Measurements from ENCODE around the gene COL9A3. TPM values are rescaled to one million over a fixed set of nuclear protein-coding genes. Genes with fewer than 3 reads are reported as not detected.

The COL9A3 gene
- total RNA-seq, 1 donor from 2014 or later, result 10.5 TPM

GRCh38 chr20:62799459-62799858 lies 17.4 kb upstream of the COL9A3 start:
- Mint-ChIP-seq H3K27me3 (ENCODE audit: insufficient read depth, low read depth) (peaks cover 16% of the 10 kb centered on the region), H3K9me3 (no peaks in the 10 kb centered on the region), H3K4me3 (no peak overlapping the region), H3K4me1 (peaks cover 29% of the 10 kb centered on the region), H3K27ac (no peak overlapping the region), H3K36me3 (peaks cover 16% of the 10 kb centered on the region)
- Histone ChIP-seq H3K4me3 (no peak overlapping the region), H3K4me2 (no peak overlapping the region), H3K4me1 (peaks cover 14% of the 10 kb centered on the region), H3K27me3 (peaks cover 34% of the 10 kb centered on the region), H3F3A (ENCODE audit: low read depth) (peaks cover 46% of the 10 kb centered on the region), H2AFZ (replicated peaks) (no peak overlapping the region), H3K9me3 (ENCODE audit: low read depth) (no peaks in the 10 kb centered on the region), H3K27ac (no peak overlapping the region), H3K79me2 (ENCODE audit: low read depth) (no peaks in the 10 kb centered on the region), H3K9ac (no peak overlapping the region), H4K20me1 (ENCODE audit: low read depth) (peaks cover 14% of the 10 kb centered on the region), H3K36me3 (no peaks in the 10 kb centered on the region)
- no peak for DNase-seq (ENCODE audit: low spot score)
- TF ChIP-seq EZH2 (IDR thresholded peaks at IDR 0.05), result no peak
- TF ChIP-seq CTCF (IDR thresholded peaks at IDR 0.05), result no peak
- TF ChIP-seq EZH2phosphoT487 (IDR thresholded peaks at IDR 0.05), result no peak

GRCh38 chr20:62799873-62800272 lies 17.0 kb upstream of the COL9A3 start:
- H3K27ac Mint-ChIP-seq, result no peak overlapping the region
- Histone ChIP-seq H3K4me1 (peaks cover 9% of the 10 kb centered on the region), H2AFZ (replicated peaks) (no peak overlapping the region), H3K27ac (no peak overlapping the region), H3F3A (ENCODE audit: low read depth) (peaks cover 42% of the 10 kb centered on the region), H3K9ac (no peak overlapping the region), H3K4me2 (no peak overlapping the region), H3K4me3 (no peak overlapping the region), H3K9me3 (ENCODE audit: low read depth) (no peaks in the 10 kb centered on the region), H3K36me3 (no peaks in the 10 kb centered on the region), H3K27me3 (peaks cover 34% of the 10 kb centered on the region), H3K79me2 (ENCODE audit: low read depth) (no peaks in the 10 kb centered on the region), H4K20me1 (ENCODE audit: low read depth) (peaks cover 10% of the 10 kb centered on the region)
- no peak for DNase-seq (ENCODE audit: low spot score)
- H3K36me3 Mint-ChIP-seq, result peaks cover 16% of the 10 kb centered on the region
- no peaks in the 10 kb centered on the region for H3K9me3 Mint-ChIP-seq
- H3K27me3 Mint-ChIP-seq (ENCODE audit: insufficient read depth, low read depth), result peaks cover 16% of the 10 kb centered on the region
- peaks cover 29% of the 10 kb centered on the region for H3K4me1 Mint-ChIP-seq
- no peak for TF ChIP-seq CTCF (IDR thresholded peaks at IDR 0.05)
- TF ChIP-seq EZH2phosphoT487 (IDR thresholded peaks at IDR 0.05), result no peak
- TF ChIP-seq EZH2 (IDR thresholded peaks at IDR 0.05), result no peak
- no peak overlapping the region for H3K4me3 Mint-ChIP-seq

GRCh38 chr20:62800314-62801259 lies 16.3 kb upstream of the COL9A3 start:
- Histone ChIP-seq H3K36me3 (no peaks in the 10 kb centered on the region), H3K27ac (no peak overlapping the region), H3K4me1 (peaks cover 5% of the 10 kb centered on the region), H3K27me3 (peaks cover 29% of the 10 kb centered on the region), H3K9ac (no peak overlapping the region), H4K20me1 (ENCODE audit: low read depth) (peaks cover 11% of the 10 kb centered on the region), H3K79me2 (ENCODE audit: low read depth) (no peaks in the 10 kb centered on the region), H3K4me3 (no peak overlapping the region), H3K4me2 (no peak overlapping the region), H2AFZ (replicated peaks) (no peak overlapping the region), H3K9me3 (ENCODE audit: low read depth) (no peaks in the 10 kb centered on the region), H3F3A (ENCODE audit: low read depth) (peaks cover 39% of the 10 kb centered on the region)
- peaks cover 16% of the 10 kb centered on the region for H3K36me3 Mint-ChIP-seq
- no peak overlapping the region for H3K4me3 Mint-ChIP-seq
- H3K27me3 Mint-ChIP-seq (ENCODE audit: insufficient read depth, low read depth), result peaks cover 16% of the 10 kb centered on the region
- H3K9me3 Mint-ChIP-seq, result no peaks in the 10 kb centered on the region
- no peak for DNase-seq (ENCODE audit: low spot score)
- peaks cover 29% of the 10 kb centered on the region for H3K4me1 Mint-ChIP-seq
- no peak overlapping the region for H3K27ac Mint-ChIP-seq
- TF ChIP-seq EZH2 (IDR thresholded peaks at IDR 0.05) (no peak), EZH2phosphoT487 (IDR thresholded peaks at IDR 0.05) (no peak)

Measured in neural progenitor cell (in vitro differentiated cells).